Raji (cell line): ENCODE data around the gene KRTAP5-7.
"Not testable (repeated sequence)": the region's sequence is repeated elsewhere in the genome, so short reads cannot be mapped to it uniquely, and the experiment has no call there.

Experiments
- POLR2A ChIP-seq: IDR thresholded peaks from 2 replicates; pipeline ENCODE4 v1.6.1; 2011; ENCODE audit warnings: low read depth, low read length, control low read depth; ENCODE audit not compliant: insufficient read depth

The KRTAP5-7 gene, protein sequence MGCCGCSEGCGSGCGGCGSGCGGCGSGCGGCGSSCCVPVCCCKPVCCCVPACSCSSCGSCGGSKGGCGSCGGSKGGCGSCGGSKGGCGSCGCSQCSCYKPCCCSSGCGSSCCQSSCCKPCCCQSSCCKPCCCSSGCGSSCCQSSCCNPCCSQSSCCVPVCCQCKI

DNA sequence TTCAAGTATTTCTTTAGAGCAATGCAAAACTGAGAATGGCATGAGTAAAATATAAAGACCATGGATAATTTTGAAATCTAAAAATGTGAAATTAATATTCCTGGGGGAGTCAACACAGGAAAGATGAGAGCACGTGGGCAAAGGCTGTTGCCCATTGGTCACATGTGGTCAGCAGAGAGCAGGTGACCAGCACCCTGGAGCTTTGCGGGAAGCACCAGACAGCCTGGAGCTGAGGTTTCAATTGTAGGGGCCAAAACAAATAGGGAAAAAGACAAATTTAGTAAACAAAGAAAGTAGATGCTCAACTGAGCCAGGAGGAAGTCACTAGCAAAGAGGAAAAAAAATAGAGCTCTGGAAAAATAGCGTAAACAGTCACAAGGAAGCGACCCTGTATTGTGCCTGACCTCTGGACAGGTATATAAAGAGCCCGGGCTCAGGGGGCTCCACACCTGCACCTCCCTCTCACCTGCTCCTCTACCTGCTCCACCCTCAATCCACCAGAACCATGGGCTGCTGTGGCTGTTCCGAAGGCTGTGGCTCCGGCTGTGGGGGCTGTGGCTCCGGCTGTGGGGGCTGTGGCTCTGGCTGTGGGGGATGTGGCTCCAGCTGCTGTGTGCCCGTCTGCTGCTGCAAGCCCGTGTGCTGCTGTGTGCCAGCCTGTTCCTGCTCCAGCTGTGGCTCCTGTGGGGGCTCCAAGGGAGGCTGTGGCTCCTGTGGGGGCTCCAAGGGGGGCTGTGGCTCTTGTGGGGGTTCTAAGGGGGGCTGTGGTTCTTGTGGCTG, at the start of gene KRTAP5-7:
Gene KRTAP5-7, plus strand, starts transcription at position 472 of the 780 bp plus-strand sequence. Its CDS starts 34 bp downstream, at position 506.
- not testable (repeated sequence) for TF ChIP-seq POLR2A

DNA sequence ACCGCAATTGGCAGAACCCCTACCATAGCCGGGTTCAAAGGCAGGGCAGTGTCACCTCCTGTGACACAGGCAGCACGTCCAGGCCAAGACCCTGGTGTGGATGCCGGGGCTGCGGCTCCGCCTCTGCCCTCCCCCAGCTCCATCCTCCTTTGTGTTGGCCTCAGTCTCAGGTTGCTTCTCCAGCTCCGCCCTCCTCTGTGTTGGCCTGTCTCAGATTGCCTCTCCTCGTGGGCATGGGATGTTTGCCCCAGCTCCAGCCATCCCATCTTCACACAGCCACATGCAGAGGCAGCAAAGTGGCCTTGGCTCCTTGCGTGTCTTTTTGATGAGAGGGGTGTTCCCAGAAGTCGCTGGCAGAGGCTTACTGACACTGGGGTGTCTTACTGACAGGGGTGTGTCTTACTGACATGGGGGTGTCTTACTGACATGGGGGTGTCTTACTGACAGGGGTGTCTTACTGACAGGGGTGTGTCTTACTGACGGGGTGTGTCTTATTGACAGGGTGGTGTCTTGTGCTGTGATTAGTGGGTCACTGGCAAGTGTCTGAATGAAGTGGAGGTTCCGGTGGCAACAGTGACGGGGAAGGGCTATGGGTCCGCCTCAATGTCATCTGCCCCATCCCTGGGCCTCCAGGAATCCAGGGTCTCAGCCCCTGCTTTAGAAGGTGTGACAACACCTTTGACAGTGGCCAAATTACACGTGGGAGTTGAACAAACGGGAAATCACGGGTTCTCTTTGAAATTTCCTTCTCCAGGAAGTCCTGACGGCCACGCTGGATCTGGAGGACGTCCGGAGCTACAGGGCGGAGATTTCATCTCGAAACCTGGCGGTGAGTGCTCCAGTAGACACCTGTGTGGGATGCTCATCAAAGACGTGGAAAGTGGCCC, 49.2 kb upstream of the KRTAP5-7 start:
- TF ChIP-seq POLR2A = no peak

DNA sequence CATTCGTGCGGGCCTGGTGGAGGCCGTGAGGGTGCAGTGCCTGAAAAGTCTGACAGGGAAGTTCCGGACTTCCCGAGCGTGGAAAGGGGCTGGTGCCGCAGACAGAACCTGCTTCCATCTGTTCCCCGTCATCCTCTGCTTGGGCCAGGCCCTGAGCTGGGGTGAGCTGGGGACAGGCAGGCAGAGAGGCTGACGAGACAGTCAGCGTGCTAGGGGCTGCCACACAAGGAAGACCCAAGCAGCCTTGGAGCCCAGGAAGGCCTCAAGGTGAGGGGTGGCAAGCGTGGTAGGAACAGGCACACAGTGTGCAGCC, 48.6 kb upstream of the KRTAP5-7 start:
- no peak for TF ChIP-seq POLR2A

DNA sequence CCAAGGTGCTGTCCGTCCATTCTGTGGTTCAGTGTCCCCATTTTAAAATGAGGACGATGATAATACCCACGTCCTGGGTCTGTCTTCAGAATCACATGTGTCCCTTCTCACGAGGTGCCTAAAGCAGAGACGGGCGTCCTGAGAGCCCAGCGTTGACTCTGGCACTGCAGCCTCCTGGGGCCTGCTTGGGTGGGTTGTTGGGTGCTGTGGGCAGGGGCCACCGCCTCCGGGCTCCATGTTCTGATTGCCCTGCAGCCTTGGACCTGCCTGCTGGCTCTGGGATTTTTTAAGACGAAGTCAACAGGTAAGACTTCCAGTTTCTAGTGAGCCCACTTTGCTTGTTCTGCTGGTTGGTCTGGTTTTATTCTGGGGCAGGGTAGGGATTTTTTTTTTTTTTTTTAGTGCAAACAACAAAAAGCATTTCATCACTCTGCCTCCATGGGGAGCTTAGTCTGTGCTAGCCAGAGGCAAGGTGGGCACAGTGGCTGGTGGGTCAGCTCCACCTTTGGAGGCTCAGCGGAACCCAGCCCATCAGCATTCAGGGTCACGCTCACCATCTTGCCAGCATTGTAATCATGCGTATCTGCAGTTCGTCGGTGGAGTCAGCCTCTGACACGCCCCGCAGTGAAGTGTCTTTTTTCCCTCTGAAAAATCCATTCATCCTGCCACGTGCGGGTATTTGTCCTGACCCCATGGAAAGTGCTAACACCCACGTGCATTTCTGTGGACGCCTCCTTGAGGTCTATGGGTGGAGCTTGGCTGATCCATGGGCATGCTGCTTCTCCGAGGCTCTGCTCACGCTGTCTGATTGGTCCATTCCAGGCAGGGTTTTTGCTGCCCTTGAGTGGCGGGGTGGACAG, 45.7 kb upstream of the KRTAP5-7 start:
- no peak for TF ChIP-seq POLR2A

DNA sequence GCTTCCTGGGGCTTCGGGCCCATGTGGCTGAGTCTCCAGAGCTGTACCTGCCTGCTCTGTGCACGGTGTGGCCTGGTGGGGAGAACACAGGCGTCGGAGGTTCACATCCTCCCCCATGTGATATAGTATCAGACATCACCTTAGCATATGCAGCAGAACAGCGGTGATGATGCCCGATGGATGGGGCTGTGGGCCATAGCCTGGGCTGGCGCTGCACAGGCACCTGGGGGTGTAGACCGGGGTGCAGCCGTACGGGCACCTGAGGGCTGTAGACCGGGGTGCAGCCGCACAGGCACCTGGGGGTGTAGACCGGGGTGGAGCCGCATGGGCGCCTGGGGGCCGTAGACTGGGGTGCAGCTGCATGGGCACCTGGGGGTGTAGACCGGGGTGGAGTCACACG, 44.9 kb upstream of the KRTAP5-7 start:
- TF ChIP-seq POLR2A = no peak

DNA sequence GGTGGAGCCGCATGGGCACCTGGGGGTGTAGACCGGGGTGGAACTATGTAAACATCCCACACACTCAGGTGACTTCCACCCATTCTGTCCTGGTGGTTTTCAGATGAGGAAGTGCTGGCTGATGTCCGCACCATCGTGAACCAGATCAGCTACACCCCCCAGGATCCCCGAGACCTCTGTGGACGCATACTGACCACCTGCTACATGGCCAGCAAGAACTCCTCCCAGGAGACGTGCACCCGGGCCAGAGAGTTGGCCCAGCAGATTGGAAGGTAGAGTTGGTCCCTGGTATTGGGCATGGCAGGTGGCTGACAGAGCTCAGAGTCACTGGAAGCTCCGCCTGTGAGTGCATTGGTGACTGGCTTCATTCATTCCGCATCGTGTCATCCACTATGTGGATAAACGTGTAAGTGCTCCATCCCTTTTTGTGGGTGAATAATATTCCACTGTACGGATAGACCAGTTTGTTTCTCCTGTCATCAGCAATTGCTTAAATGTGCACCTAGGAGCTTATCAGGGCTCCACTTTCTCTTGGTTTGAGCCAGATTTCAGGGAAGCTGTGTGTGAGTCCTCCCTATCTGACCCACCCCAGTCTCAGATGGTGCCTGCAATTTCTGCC, 44.2 kb upstream of the KRTAP5-7 start:
- TF ChIP-seq POLR2A = no peak

DNA sequence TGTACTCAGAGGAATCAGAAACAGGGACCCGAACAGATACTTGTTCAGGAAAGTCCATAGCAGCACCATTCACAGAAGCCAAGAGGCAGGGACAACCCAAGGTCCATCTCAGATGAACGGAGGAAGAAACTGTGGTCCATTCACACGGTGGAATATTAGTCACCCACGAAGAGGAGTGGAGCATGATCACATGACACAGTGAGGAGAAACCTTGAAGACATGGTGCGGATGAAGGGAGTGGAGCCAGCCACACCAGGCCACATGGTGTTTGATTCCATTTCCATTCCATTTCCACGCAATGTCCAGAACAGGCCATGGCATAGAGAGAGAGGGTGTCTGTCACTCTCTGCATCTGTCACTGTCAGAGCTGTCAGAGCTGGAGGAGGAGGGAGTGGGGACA, 43.4 kb upstream of the KRTAP5-7 start:
- no peak for TF ChIP-seq POLR2A

DNA sequence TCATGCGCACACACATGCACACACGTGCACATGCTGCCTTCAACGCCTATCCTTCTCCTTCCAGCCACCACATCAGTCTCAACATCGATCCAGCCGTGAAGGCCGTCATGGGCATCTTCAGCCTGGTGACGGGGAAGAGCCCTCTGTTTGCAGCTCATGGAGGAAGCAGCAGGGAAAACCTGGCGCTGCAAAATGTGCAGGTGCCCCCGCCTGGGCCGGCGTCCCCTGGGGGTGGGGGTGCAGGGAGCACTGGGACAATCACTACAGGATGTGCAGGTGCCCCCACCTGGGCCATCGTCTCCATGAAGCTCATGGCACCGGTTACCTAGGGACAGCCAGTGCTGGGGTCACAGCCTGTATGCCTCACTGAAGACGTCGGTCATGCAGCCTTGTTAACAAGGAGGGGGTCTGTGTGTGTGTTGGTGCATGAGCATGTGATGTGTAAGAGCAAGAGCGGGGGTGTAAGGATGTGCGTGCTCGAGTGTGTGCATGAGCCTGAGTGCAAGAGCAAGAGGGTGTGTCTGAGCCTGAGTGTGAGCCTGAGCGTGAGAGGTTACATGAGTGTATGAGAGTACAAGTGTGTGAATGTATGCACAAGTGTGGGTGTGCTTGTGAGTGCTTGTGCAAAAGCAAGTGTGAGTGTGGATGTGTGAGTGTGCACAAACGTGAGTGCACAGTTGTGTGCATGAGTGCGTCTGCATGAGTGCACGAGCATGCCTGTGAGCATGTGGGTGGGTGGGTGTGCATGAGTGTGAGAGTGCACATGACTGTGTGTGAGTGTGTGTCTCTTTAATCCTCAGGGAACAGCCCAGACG, 42.6 kb upstream of the KRTAP5-7 start:
- no peak for TF ChIP-seq POLR2A

DNA sequence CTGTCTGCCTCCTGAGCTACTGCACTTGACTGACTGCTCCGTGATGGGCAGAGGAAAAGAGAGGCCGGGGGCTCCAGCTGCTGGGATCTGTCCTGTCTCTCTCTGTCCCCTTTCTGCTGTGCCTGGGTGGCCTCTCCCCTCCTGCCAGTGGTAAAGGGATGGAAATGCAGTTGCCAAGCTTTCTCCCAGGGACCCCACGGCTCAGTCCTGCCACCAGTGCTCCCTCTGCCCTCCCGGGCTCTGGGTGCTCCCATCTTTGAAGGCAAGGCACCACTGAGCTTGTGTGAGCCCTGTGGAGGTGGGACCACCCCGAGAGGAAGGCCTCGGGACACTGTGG, 42.0 kb upstream of the KRTAP5-7 start:
- no peak for TF ChIP-seq POLR2A

DNA sequence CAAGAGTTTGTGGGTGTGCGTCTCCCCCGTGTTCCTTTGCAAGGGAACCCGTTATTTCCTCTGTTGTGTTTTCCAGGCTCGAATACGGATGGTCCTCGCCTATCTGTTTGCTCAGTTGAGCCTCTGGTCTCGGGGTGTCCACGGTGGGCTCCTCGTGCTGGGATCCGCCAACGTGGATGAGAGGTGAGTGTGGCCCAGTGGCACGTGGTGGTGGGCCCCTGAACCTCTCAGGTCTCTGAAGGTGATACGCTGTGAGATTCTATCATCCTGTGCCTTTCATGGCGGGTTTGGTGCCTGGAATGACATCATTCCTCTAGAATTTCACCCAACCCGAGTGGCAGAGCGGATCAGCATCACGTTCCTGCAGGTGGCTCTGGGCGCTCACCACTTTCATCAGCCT, 41.6 kb upstream of the KRTAP5-7 start:
- no peak for TF ChIP-seq POLR2A

DNA sequence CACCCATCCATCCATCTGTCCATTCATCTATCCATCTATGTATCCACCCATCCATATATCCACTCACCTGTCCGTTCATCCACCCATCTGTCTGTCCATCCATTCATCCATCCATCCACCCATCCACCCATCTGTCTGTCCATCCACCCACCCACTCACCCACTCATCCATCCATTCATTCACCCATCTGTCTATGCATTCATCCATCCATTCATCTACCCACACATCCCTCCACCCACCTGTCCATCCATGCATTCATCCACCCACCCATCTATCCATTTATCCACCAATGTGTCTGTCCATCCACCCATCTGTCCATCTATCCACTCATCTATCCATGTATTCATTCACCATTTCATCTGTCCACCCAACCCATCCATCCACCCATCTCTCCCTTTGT, 40.7 kb upstream of the KRTAP5-7 start:
- TF ChIP-seq POLR2A = no peak

DNA sequence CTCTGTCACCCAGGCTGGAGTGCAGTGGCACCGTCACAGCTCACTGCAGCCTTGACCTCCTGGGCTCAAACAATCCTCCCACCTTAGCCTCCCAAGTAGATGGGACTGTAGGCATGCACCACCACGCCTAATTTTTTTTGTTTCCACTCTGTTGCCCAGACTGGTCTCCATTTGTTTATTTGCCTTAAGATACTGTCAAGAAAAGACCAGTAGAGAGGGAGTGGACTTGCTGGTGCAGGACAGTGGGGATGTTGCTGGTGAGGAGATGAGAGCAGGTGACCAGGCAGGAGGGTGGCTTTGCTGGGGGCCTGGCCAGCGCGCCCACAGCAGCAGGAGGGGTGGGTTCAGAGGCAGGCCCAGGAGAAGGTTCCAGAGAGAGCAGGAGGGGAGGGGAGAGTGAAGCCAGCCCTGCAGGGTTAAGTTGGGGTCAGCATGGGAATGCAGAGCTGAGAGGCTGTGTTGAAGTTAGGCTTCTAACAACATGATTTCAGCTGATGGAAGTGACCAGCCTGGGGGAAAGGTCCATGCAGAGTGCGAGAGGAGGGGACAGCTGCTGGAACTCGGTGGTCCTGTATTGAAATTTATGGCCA, 38.3 kb upstream of the KRTAP5-7 start:
- TF ChIP-seq POLR2A = no peak

DNA sequence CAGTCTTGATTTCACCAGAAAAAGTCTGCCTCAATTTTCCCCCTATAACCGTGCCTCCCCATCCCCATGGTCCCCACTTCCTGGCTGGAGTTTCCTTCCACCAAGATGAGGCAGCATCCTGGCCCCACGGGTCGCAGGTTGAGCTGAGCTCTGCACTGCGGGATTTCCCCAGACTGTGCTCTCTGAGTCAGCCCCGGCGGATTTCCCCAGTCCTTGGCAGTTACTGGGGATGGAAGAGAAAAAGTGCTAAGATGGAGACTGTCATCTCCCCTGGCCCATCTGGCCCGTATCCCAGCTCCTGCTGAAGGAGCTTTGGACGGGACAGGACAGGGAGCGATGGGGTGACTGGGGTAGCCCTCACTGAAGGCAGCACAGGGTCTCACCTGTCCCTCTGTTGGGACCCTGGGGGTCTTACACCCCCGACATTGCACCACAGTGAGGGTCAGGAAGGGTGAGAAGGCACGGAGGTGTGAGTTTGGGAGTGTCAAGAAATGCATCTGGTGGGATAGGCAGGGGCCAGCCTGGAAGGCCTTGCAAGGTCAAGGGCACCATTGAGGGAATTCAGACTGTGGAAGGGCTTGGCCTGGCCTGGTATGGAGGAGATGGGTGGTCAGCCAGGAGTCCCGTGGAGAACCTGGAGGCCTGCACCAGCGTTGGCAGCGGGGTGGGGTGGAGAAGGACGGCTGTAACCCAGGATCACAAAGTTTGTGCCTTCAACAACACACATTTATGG, 37.6 kb upstream of the KRTAP5-7 start:
- no peak for TF ChIP-seq POLR2A
